Esophagus muscularis mucosa (tissue), 4 donors: Measurements from ENCODE around the gene PILRB. TPM values are rescaled to one million over a fixed set of nuclear protein-coding genes. Genes with fewer than 3 reads are reported as not detected.
"Not testable (repeated sequence)": the region's sequence is repeated elsewhere in the genome, so short reads cannot be mapped to it uniquely, and the experiment has no call there.

Source experiments
- DNase-seq: peaks from one replicate; pipeline ENCODE4 v3.0.0-alpha.2; 2017; ENCODE audit errors: extremely low spot score
- H3K27ac ChIP-seq, 4 donors: fragments of 200-600 bp; sonication (generic); replicated peaks in 1 of 4; 1 replicate in 3 of 4; 2 replicates in 1 of 4; pipeline ENCODE4 v1.5.1; 2016 to 2019; ENCODE audit warnings: mild to moderate bottlenecking in 1 of 4
- H3K27me3 ChIP-seq, 4 donors: fragments of 200-600 bp; sonication (generic); one replicate each; pipeline versions ENCODE4 v1.5.1 to v1.6.0; 2016 to 2019
- H3K36me3 ChIP-seq, 4 donors: fragments of 200-600 bp; sonication (generic); one replicate each; pipeline ENCODE4 v1.5.1; 2016 to 2019
- H3K4me1 ChIP-seq, 4 donors: fragments of 200-600 bp; sonication (generic); one replicate each; pipeline ENCODE4 v1.5.1; 2016 to 2019
- H3K4me3 ChIP-seq, 4 donors: fragments of 200-600 bp; sonication (generic); 1 replicate in 2 of 4; 2 replicates in 2 of 4; pipeline ENCODE4 v1.5.1; 2016 to 2019; ENCODE audit warnings: mild to moderate bottlenecking in 4 of 4, moderate library complexity in 1 of 4
- H3K9me3 ChIP-seq, 4 donors: fragments of 200-600 bp; sonication (generic); 1 replicate in 3 of 4; 2 replicates in 1 of 4; pipeline ENCODE4 v1.5.1; 2016 to 2019
- EP300 ChIP-seq: sonication (generic); formaldehyde crosslinking; IDR thresholded peaks from one replicate; pipeline ENCODE4 v1.6.1; 2017; ENCODE audit warnings: antibody characterized with exemption
- POLR2A ChIP-seq: fragments of 450-650 bp; IDR thresholded peaks from one replicate; pipeline ENCODE4 v1.6.1; 2017; ENCODE audit warnings: antibody characterized with exemption, moderate library complexity, mild to moderate bottlenecking, low read depth
- POLR2AphosphoS5 ChIP-seq, 2 donors: sonication (generic); formaldehyde crosslinking; IDR thresholded peaks; one replicate each; pipeline ENCODE4 v1.6.1; 2017; ENCODE audit warnings: antibody characterized with exemption in 2 of 2
- WGBS: methylation state at CpG from one replicate; pipeline ENCODE4 v1.1.5; 2018; 5-methylcytosine and 5-hydroxymethylcytosine counted together
- intact Hi-C: fragments of 100-400 bp; cut with DNase I; formaldehyde crosslinking; loops from one replicate; pipeline ENCODE4 v1.15.1; 2023
- total RNA-seq, 4 donors: library from RNA; depleted of rRNA; stranded (reverse); fragments of >200 nt; gene quantifications; one replicate each; pipeline versions ENCODE4 v1.1.0 to v1.2.1, GENCODE V29; 2016
- TF ChIP-seq, protein P1 (sequence below), 3 experiments: fragments of 200-600 bp in 2 of 3; fragments of 450-650 bp in 1 of 3; sonication (generic) in 2 of 3; IDR thresholded peaks; one replicate each; pipeline ENCODE4 v1.5.1; 2017 to 2019; ENCODE audit warnings: antibody characterized with exemption in 3 of 3, mild to moderate bottlenecking in 2 of 3, moderate library complexity in 1 of 3

Gene PILRB
- total RNA-seq, 4 donors from 2014 or later = 13.5 to 33.6 (median 20.7) TPM

DNA sequence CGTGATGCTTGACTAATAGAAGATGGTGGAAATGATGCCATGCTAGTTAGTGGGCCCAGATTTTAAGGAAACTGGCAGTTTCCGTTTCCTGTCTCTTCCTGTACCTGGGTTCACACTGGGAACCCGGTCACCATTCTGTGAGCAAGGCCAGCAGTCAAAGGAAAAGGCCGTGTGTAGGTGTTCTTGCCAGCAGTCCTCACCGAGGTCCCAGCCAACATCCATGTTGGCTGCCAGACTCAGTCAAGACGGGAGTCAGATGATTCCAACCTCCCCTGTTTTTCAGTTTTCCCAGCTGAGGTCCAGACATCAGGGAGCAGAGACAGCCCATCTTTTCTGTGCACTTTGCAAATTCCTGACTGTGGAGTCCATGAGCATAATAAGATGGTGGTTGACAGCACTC is 15.2 kb upstream of the PILRB start:
- TF ChIP-seq POLR2A = no peak
- TF ChIP-seq, protein P1, sequence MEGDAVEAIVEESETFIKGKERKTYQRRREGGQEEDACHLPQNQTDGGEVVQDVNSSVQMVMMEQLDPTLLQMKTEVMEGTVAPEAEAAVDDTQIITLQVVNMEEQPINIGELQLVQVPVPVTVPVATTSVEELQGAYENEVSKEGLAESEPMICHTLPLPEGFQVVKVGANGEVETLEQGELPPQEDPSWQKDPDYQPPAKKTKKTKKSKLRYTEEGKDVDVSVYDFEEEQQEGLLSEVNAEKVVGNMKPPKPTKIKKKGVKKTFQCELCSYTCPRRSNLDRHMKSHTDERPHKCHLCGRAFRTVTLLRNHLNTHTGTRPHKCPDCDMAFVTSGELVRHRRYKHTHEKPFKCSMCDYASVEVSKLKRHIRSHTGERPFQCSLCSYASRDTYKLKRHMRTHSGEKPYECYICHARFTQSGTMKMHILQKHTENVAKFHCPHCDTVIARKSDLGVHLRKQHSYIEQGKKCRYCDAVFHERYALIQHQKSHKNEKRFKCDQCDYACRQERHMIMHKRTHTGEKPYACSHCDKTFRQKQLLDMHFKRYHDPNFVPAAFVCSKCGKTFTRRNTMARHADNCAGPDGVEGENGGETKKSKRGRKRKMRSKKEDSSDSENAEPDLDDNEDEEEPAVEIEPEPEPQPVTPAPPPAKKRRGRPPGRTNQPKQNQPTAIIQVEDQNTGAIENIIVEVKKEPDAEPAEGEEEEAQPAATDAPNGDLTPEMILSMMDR (IDR thresholded peaks at IDR 0.05) = no peak
- TF ChIP-seq POLR2AphosphoS5 (IDR thresholded peaks at IDR 0.05) = no peak
- TF ChIP-seq EP300 = no peak
- peaks cover 12 to 28% (median 15%) of the 10 kb centered on the region in 4 donors for H3K4me1 ChIP-seq
- WGBS = 68% methylated on average over 5 of the region's 6 CpGs
- H3K27me3 ChIP-seq = no peaks in the 10 kb centered on the region
- H3K27ac ChIP-seq = peak overlapping the region in 3 of 4 donors; percentile 10 to 21 (median 21)
- H3K9me3 ChIP-seq = no peaks in the 10 kb centered on the region
- intact Hi-C loops = no loop called here
- peaks cover 21 to 72% (median 54%) of the 10 kb centered on the region in 4 donors for H3K36me3 ChIP-seq
- H3K4me3 ChIP-seq = no peak overlapping the region
- DNase-seq = no peak

DNA sequence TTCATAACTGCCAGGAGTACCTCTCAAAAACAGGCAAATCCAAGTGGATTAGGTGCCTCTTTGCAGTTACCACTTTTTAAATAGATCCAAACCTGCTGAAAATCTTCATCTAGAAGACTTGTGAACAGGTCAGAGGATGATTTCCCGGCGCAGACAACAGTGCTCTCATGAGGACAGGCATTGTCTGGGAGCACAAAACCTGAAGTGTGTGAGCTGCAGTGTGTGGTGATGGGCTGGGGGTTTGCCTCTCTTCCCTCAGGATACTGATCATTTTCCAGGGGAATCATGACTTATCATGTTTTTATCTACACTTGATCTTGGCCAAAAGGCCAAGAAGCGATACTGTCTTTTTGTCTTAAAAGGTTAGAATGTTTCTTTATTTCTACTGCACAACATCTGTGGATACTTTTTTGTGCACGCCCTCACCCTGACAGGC is 13.8 kb upstream of the PILRB start:
- Histone ChIP-seq H3K36me3 (peaks cover 25 to 73% (median 56%) of the 10 kb centered on the region in 4 donors), H3K27ac (peak overlapping the region in 3 of 4 donors; percentile 19 to 72 (median 61)), H3K4me1 (peaks cover 10 to 26% (median 17%) of the 10 kb centered on the region in 4 donors)
- H3K4me3 ChIP-seq, intact Hi-C loops, H3K9me3 ChIP-seq, DNase-seq, H3K27me3 ChIP-seq: not testable (repeated sequence)
- 89% methylated on average over 3 of the region's 4 CpGs for WGBS

DNA sequence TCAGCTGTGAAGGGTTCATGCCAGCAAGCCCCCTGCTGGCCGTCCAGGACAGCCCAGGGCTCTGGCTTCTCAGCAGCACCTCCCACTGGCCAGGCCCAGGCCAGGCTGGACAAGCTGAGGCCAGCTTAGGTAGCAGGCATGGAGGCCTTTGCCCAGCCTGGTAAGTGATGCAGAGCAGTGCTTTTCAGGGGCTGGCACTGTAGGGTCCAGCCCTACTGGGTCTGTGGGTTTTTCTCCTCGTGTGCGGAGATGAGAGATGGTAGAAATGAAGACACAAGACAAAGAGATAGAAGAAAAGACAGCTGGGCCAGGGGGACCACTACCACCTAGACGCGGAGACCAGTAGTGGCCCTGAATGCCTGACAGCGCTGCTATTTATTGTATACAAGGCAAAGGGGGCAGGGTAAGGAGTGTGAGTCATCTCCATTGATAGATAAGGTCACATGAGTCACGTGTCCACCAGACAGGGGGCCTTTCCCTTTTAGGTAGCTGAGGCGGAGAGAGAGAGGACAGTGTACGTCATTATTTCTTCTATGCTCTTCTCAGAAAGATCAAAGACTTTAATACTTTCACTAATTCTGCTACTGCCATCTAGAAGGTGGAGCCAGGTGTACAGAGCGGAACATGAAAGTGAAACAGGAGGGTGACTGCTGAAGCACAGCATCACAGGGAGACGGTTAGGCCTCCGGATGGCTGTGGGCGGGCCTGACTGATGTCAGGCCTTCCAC is 13.2 kb upstream of the PILRB start:
- WGBS = 67% methylated on average over 9 of the region's 13 CpGs
- H3K27ac ChIP-seq = peak overlapping the region; percentile 7 to 72 (median 40)
- H3K27me3 ChIP-seq, DNase-seq, H3K4me3 ChIP-seq, H3K9me3 ChIP-seq, intact Hi-C loops: not testable (repeated sequence)
- TF ChIP-seq, protein P1 (IDR thresholded peaks at IDR 0.05) = peak in 2 of 3 experiments; percentile 12 to 31
- peaks cover 29 to 76% (median 59%) of the 10 kb centered on the region in 4 donors for H3K36me3 ChIP-seq
- H3K4me1 ChIP-seq = peaks cover 10 to 26% (median 17%) of the 10 kb centered on the region in 4 donors

DNA sequence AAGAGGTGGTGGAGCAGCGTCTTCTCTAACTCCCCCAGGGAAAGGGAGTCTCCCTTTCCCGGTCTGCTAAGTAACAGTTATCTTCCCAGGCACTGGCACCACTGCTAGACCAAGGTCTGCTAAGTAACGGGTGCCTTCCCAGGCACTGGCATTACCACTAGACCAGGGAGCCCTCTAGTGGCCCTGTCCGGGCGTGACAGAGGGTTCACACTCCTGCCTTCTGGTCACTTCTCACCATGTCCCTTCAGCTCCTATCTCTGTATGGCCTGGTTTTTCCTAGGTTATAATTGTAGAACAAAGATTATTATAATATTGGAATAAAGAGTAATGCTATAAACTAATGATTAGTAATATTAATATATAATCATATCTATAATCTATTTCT is 12.6 kb upstream of the PILRB start:
- H3K27me3 ChIP-seq, DNase-seq, intact Hi-C loops, H3K4me3 ChIP-seq, H3K9me3 ChIP-seq: not testable (repeated sequence)
- Histone ChIP-seq H3K27ac (peak overlapping the region in 2 of 4 donors; percentile 19 to 72), H3K36me3 (peaks cover 35 to 82% (median 65%) of the 10 kb centered on the region in 4 donors), H3K4me1 (peaks cover 10 to 26% (median 17%) of the 10 kb centered on the region in 4 donors)
- 0% methylated on average over 3 of the region's 5 CpGs for WGBS
- TF ChIP-seq, protein P1 (IDR thresholded peaks at IDR 0.05) = peak; percentile 41 to 60 (median 48)

DNA sequence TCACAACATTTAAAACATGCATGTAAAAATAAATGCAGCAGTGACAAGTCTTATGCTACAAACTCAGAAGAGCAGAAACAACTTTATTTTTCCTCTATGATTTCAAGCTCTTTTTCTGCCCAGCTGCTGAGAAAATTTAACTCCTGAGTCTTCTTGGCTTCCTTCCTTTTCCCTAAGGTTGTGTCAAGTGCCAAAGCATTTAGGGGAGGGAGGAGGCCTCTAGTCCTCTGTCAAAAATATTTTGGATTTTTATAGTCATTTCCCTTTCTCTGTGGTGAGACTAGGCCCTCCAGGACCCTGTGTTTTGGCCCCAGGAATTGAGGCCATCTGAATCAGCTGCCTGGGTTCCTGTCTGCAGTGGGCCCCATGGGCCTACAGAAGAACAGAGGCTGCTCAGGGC is 11.0 kb upstream of the PILRB start:
- Histone ChIP-seq H3K27ac (peak overlapping the region in 1 of 4 donors; percentile 30), H3K36me3 (peaks cover 39 to 86% (median 74%) of the 10 kb centered on the region in 4 donors), H3K9me3 (no peaks in the 10 kb centered on the region), H3K4me3 (no peak overlapping the region), H3K27me3 (no peaks in the 10 kb centered on the region), H3K4me1 (peaks cover 10 to 26% (median 17%) of the 10 kb centered on the region in 4 donors)
- TF ChIP-seq POLR2AphosphoS5 (IDR thresholded peaks at IDR 0.05) = no peak
- TF ChIP-seq POLR2A = no peak
- TF ChIP-seq, protein P1 (IDR thresholded peaks at IDR 0.05) = no peak
- TF ChIP-seq EP300 = no peak
- no peak for DNase-seq
- intact Hi-C loops = no loop called here
